Fibroblast of mammary gland (primary cell): ENCODE data around the gene STAU1.
"Not testable (repeated sequence)": the region's sequence is repeated elsewhere in the genome, so short reads cannot be mapped to it uniquely, and the experiment has no call there.

Experiments used
- DNase-seq: peaks from one replicate; pipeline ENCODE4 v3.0.0-alpha.2; 2010; ENCODE audit warnings: low read depth
- H3K4me3 ChIP-seq: 2 replicates; pipeline ENCODE4 v1.5.1; 2011; ENCODE audit warnings: low read depth, mild to moderate bottlenecking, low read length, moderate library complexity; ENCODE audit not compliant: control insufficient read depth
- CTCF ChIP-seq: conservative IDR thresholded peaks from 2 replicates; pipeline ENCODE4 v1.5.1; 2011; ENCODE audit warnings: low read depth, low read length, inconsistent platforms; ENCODE audit not compliant: control insufficient read depth, insufficient read depth

Gene STAU1

DNA sequence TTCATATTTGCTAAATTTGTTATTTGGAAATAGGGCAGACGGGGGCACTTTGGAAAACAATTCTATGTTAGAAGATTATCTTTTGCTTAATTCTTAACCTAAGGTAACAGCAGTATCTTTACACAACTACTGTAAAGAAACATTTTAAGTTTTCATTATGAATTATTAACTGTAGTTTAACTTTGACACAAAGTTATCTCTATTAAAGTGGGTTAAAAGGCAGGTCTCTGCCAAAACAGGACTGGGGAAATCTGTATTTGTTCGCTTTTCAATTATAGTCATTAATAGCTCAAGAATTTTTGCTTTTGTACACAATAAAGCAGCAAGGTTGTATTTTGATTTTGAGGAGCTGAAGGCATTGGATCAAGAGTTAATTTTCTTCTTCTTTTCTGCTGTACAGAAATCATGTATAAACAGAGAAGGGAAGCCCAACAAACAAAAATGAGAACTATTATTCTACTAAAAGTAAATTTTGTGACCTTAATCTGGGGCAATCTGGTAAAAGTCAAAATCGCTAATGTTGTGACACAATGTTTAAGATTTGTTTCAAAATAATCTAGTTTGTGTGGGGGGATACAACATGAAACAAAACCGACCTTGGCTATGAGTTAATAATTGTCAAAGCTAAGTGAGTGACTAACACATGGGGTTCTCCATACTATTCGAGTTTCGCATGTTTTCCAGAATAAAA lies 2.9 kb downstream of the STAU1 start:
- no peak overlapping the region for H3K4me3 ChIP-seq
- no peak for TF ChIP-seq CTCF
- DNase-seq: no peak

DNA sequence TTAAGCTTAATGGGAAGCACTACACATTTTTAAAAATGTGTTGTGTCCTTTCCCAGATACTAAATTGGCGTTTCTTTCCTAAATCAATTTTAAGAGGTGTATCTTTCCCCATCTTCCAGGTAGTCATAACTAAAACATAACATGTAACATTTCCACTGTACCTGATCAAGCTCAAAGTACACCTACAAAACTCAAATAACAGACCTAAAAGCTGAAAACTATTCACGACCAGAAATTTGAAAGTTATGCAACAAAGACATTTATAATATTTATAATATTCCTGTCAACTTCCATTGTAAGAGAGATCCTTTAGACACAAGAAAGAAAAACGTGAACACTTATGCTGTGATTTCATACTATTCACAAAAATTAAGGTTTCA lies 3.5 kb downstream of the STAU1 start:
- no peak overlapping the region for H3K4me3 ChIP-seq
- DNase-seq: no peak
- no peak for TF ChIP-seq CTCF

GRCh38 chr20:49184084-49184501 lies 4.0 kb downstream of the STAU1 start:
- not testable (repeated sequence) for DNase-seq, H3K4me3 ChIP-seq

DNA sequence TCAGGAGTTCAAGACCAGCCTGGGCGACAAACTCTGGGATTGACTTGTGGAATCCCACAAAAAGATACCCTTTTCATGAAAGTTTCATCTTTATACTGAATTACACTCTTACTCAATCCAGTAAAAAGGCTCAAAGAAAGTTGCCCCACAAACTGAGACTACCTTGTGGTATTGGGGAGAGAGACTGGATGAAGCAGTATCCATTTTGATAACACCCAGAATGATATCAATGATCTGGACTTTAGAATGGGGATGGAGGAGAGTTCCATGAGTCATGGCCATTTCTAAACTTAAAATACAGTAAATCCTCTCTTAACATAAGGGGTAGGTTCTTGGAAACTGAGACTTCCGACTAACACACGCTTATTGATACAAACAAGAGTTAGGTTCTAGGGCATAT lies 4.7 kb downstream of the STAU1 start:
- H3K4me3 ChIP-seq: no peak overlapping the region
- TF ChIP-seq CTCF: no peak

GRCh38 chr20:49181265-49181877 lies 6.8 kb downstream of the STAU1 start:
- TF ChIP-seq CTCF: no peak
- DNase-seq: no peak
- no peak overlapping the region for H3K4me3 ChIP-seq

More for the DNA sequence above, 4.7 kb downstream of the STAU1 start:
- no peak for DNase-seq

- no peak for TF ChIP-seq CTCF
- H3K4me3 ChIP-seq: no peak overlapping the region
- peak; percentile 17 for DNase-seq
These were observed 8.5 kb downstream of the STAU1 start for GRCh38 chr20:49179368-49180277.

- TF ChIP-seq CTCF: no peak
- no peak for DNase-seq
- H3K4me3 ChIP-seq: no peak overlapping the region
These were observed 14.0 kb downstream of the STAU1 start for GRCh38 chr20:49174183-49174582.
